ENCODE measurements around the gene IVD.

DNA sequence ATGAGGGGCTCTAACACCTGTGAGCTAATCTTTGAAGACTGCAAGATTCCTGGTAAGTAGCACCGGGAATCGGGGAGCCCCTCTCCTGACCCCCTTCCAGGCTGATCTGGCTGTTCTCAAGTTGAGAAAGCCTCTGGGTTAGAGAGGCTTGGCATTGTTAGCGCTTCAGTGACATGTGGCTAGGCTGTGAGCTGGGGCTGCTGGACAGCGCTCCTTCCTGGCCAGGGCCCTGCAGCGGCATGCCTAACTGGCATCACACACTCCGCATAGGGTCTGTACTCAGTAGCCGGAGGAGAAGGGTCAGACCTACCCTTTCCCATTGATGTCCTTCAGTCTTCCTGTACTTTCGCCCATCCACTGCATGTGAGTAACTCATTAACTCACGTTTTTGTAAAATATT lies 7.4 kb downstream of the IVD start:
- no peak for TF ChIP-seq POLR2AphosphoS5 (IDR thresholded peaks at IDR 0.05; ENCODE audit: low read depth, low read length)
- no peak for TF ChIP-seq POLR2A (IDR thresholded peaks at IDR 0.05; ENCODE audit: low read depth, low read length)

All from GM12891 (cell line).